ENCODE measurements around the gene GRPEL2.
"Not testable (repeated sequence)": the region's sequence is repeated elsewhere in the genome, so short reads cannot be mapped to it uniquely, and the experiment has no call there.

GRPEL2 gene

GRCh38 chr5:149376711-149377447 is 31.6 kb downstream of the GRPEL2 start:
- no peak for DNase-seq (ENCODE audit: low read depth)

- no peak for DNase-seq (ENCODE audit: low read depth)
Observed at GRCh38 chr5:149378241-149378820, 33.0 kb downstream of the GRPEL2 start.

- DNase-seq (ENCODE audit: low read depth): no peak
Observed at GRCh38 chr5:149379177-149379761, 34.0 kb downstream of the GRPEL2 start, which contains the start of gene IL17B. TSS of gene IL17B (minus strand) at chr5:149379292. CDS start at chr5:149379225, 67 bp downstream.

GRCh38 chr5:149379818-149380374 is 34.6 kb downstream of the GRPEL2 start:
- no peak for DNase-seq (ENCODE audit: low read depth)

- no peak for DNase-seq (ENCODE audit: low read depth)
Observed at GRCh38 chr5:149380466-149381121, 35.3 kb downstream of the GRPEL2 start.

GRCh38 chr5:149381261-149381985 is 36.1 kb downstream of the GRPEL2 start:
- DNase-seq (ENCODE audit: low read depth): no peak

GRCh38 chr5:149381986-149382338 is 36.7 kb downstream of the GRPEL2 start:
- DNase-seq (ENCODE audit: low read depth): no peak

- no peak for DNase-seq (ENCODE audit: low read depth)
Observed at GRCh38 chr5:149382517-149383220, 37.4 kb downstream of the GRPEL2 start.

GRCh38 chr5:149383399-149383798 is 38.1 kb downstream of the GRPEL2 start:
- no peak for DNase-seq (ENCODE audit: low read depth)

- no peak for DNase-seq (ENCODE audit: low read depth)
Observed at GRCh38 chr5:149386166-149386565, 40.9 kb downstream of the GRPEL2 start.

- DNase-seq (ENCODE audit: low read depth): no peak
Observed at GRCh38 chr5:149387081-149387631, 41.9 kb downstream of the GRPEL2 start.

GRCh38 chr5:149387982-149388381 is 42.7 kb downstream of the GRPEL2 start:
- DNase-seq (ENCODE audit: low read depth): no peak

GRCh38 chr5:149388498-149389190 is 43.3 kb downstream of the GRPEL2 start:
- no peak for DNase-seq (ENCODE audit: low read depth)

GRCh38 chr5:149389552-149390495 is 44.5 kb downstream of the GRPEL2 start:
- no peak for DNase-seq (ENCODE audit: low read depth)

GRCh38 chr5:149391076-149391475 is 45.8 kb downstream of the GRPEL2 start:
- not testable (repeated sequence) for DNase-seq (ENCODE audit: low read depth)

GRCh38 chr5:149391524-149391923 is 46.2 kb downstream of the GRPEL2 start:
- DNase-seq (ENCODE audit: low read depth): no peak

- no peak for DNase-seq (ENCODE audit: low read depth)
Observed at GRCh38 chr5:149392718-149393117, 47.4 kb downstream of the GRPEL2 start.

GRCh38 chr5:149394996-149395395 is 49.7 kb downstream of the GRPEL2 start:
- not testable (repeated sequence) for DNase-seq (ENCODE audit: low read depth)

- no peak for DNase-seq (ENCODE audit: low read depth)
Observed at GRCh38 chr5:149397530-149397929, 52.2 kb downstream of the GRPEL2 start.

All from non-pigmented ciliary epithelial cell (primary cell).